Fibroblast of lung (primary cell): ENCODE measurements around the gene SYNJ1. TPM values are rescaled to one million over a fixed set of nuclear protein-coding genes. Genes with fewer than 3 reads are reported as not detected.
A peak's percentile ranks its signal among the peaks of the same experiment; 100 is the strongest.

ENCODE experiments used
- DNase-seq, 2 donors: peaks; one replicate each; pipeline versions ENCODE4 v3.0.0 to v3.0.0-alpha.2; 2010; ENCODE audit warnings: low read depth in 2 of 2
- H2AFZ ChIP-seq: 2 replicates; pipeline ENCODE4 v1.5.1; 2012; ENCODE audit warnings: low read length, control low read depth, inconsistent platforms
- H3K27ac ChIP-seq: 2 replicates; pipeline ENCODE4 v1.5.1; 2011; ENCODE audit warnings: low read length, control low read depth; ENCODE audit not compliant: insufficient read depth
- H3K27me3 ChIP-seq: 2 replicates; pipeline ENCODE4 v1.5.1; 2011; ENCODE audit warnings: mild to moderate bottlenecking, low read length; ENCODE audit not compliant: control insufficient read depth, insufficient read depth
- H3K36me3 ChIP-seq: 2 replicates; pipeline ENCODE4 v1.5.1; 2011; ENCODE audit warnings: low read length; ENCODE audit not compliant: control insufficient read depth, insufficient read depth
- H3K4me1 ChIP-seq: 2 replicates; pipeline ENCODE4 v1.5.1; 2011; ENCODE audit warnings: low read length; ENCODE audit not compliant: control insufficient read depth, insufficient read depth; ENCODE audit errors: extremely low read depth
- H3K4me2 ChIP-seq: 2 replicates; pipeline ENCODE4 v1.5.1; 2011; ENCODE audit warnings: low read length, control low read depth; ENCODE audit not compliant: insufficient read depth; ENCODE audit errors: extremely low read depth
- H3K4me3 ChIP-seq, 4 experiments: fragments of 200-600 bp in 1 of 4; sonication (generic) in 1 of 4; replicated peaks in 1 of 4; 2 replicates each; pipeline ENCODE4 v1.5.1; 2011 to 2016; ENCODE audit warnings: low read length in 4 of 4, low read depth in 3 of 4, mild to moderate bottlenecking in 3 of 4, control low read depth in 2 of 4, inconsistent platforms in 1 of 4, mixed read lengths in 1 of 4; ENCODE audit not compliant: insufficient read depth in 1 of 4; ENCODE audit errors: control extremely low read depth in 1 of 4
- H3K79me2 ChIP-seq: 2 replicates; pipeline ENCODE4 v1.5.1; 2012; ENCODE audit warnings: mild to moderate bottlenecking, low read length, inconsistent platforms; ENCODE audit not compliant: control insufficient read depth, insufficient read depth
- H3K9ac ChIP-seq: 2 replicates; pipeline ENCODE4 v1.5.1; 2011; ENCODE audit warnings: mild to moderate bottlenecking, low read length, control low read depth; ENCODE audit not compliant: insufficient read depth
- H3K9me3 ChIP-seq: 2 replicates; pipeline ENCODE4 v1.5.1; 2012; ENCODE audit warnings: low read depth, low read length; ENCODE audit not compliant: control insufficient read depth, insufficient read depth
- H4K20me1 ChIP-seq: 2 replicates; pipeline ENCODE4 v1.5.1; 2011; ENCODE audit warnings: low read length; ENCODE audit not compliant: control insufficient read depth, insufficient read depth; ENCODE audit errors: extremely low read depth
- EZH2 ChIP-seq: IDR thresholded peaks from 2 replicates; pipeline ENCODE4 v1.5.1; 2012; ENCODE audit warnings: low read length, control low read depth, mild to moderate bottlenecking; ENCODE audit errors: missing control alignments
- polyA plus RNA-seq, 2 donors: library from polyadenylated mRNA; depleted of rRNA in 1 of 2; stranded (reverse) in 1 of 2; unstranded in 1 of 2; fragments of >200 nt; gene quantifications; 2 replicates each; pipeline ENCODE4 v1.2.1, GENCODE V29; 2011 to 2012; ENCODE audit warnings: missing spikeins in 1 of 2
- total RNA-seq: library from RNA; depleted of rRNA; stranded (reverse); fragments of >200 nt; gene quantifications from 2 replicates; pipeline ENCODE4 v1.2.1, GENCODE V29; 2014
- TF ChIP-seq, protein P1 (sequence below), 2 donors: IDR thresholded peaks in 1 of 2; conservative IDR thresholded peaks in 1 of 2; 1 replicate in 1 of 2; 2 replicates in 1 of 2; pipeline ENCODE4 v1.5.1; 2011 to 2012; ENCODE audit warnings: low read length in 2 of 2, control low read depth in 1 of 2, inconsistent platforms in 1 of 2, low read depth in 1 of 2, mild to moderate bottlenecking in 1 of 2

SYNJ1 gene
- total and polyA plus RNA-seq, 2 donors (not counting 1 experiment from before 2014, with no cell fraction given): 6.1 to 10.4 TPM

DNA sequence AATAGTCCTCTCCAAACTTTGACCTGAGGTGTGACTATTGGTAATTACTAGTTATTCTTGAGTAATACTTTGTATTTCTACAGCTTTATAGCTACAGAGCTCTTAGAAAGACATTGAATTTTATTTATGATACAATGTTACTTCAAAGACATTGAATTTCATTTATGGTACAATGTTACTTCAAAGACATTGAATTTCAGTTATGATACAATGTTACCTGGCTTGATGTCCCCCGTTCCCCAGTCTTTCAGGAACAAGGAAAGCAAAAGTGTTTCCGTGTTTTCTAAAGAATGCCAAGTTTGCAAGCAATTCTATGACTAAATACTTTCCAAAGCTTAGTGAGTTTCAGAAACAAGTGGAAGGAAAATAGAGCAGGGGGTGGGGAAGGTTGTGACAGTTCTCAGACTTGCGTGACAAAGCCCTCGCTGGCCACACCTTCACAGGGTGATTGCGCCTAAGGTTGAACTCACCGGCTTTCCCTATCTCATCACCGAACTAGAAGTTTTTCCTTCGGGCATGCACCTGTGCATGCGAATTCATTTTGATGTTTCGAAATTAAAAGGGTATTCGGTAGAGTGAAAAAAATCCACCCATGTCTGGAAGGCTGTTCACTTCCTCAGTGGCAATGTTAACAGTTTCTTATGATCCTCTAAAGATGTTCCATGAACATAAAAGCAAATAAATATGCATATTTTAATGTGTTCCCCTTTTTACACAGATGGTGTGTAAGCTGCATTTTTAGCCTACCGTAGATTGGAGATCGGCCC is 44.7 kb upstream of the SYNJ1 start:
- Histone ChIP-seq H2AFZ (peak overlapping the region; percentile 84), H3K27ac (peak overlapping the region; percentile 60), H3K9ac (peak overlapping the region; percentile 32), H3K79me2 (peaks cover 38% of the 10 kb centered on the region), H3K27me3 (no peaks in the 10 kb centered on the region), H3K4me3 (peak overlapping the region; percentile 65 to 92 (median 73)), H4K20me1 (no peaks in the 10 kb centered on the region), H3K4me2 (peak overlapping the region; percentile 97), H3K36me3 (no peaks in the 10 kb centered on the region), H3K9me3 (no peaks in the 10 kb centered on the region), H3K4me1 (peaks cover 3% of the 10 kb centered on the region)
- TF ChIP-seq EZH2: no peak
- TF ChIP-seq, protein P1, sequence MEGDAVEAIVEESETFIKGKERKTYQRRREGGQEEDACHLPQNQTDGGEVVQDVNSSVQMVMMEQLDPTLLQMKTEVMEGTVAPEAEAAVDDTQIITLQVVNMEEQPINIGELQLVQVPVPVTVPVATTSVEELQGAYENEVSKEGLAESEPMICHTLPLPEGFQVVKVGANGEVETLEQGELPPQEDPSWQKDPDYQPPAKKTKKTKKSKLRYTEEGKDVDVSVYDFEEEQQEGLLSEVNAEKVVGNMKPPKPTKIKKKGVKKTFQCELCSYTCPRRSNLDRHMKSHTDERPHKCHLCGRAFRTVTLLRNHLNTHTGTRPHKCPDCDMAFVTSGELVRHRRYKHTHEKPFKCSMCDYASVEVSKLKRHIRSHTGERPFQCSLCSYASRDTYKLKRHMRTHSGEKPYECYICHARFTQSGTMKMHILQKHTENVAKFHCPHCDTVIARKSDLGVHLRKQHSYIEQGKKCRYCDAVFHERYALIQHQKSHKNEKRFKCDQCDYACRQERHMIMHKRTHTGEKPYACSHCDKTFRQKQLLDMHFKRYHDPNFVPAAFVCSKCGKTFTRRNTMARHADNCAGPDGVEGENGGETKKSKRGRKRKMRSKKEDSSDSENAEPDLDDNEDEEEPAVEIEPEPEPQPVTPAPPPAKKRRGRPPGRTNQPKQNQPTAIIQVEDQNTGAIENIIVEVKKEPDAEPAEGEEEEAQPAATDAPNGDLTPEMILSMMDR (conservative IDR thresholded peaks at IDR 0.05 in 1 of 2, IDR thresholded peaks at IDR 0.05 in 1 of 2; ENCODE audit: low read depth in 1 of 2, low read length in 2 of 2): no peak
- peak in 1 of 2 donors; percentile 53 for DNase-seq

DNA sequence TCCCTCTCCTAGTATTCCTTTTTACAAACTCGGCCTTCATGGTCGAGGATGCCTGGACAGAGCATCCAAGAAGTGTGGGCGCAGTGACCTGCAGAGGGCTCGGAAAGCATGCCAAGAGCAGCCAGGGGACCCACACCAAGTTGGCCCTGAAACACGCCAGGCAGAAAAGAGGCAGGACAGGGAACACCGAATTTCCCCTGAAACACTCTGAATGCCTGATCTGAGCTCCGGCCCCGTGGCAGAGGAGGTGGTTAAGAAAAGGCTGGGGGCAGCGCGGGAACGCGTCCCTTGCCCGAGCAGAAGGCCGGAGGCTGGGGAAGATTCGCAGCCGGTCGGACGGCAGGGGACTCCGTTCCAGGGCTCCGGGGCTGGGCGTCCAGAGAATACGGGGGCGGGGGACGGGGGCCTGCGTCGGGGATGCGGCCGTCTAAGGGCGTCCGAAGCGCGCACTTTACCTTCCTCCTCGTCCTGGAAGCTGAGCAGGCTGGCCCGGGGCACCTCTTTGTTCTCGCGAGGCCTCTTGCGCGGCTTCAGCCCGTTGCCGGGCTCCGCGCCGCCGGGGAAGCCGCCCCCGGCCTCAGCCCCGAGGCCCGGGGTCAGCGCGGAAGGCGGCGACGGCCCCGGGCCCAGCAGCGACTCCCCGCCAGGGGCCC is 43.2 kb upstream of the SYNJ1 start:
- H2AFZ ChIP-seq: peak overlapping the region; percentile 65

DNA sequence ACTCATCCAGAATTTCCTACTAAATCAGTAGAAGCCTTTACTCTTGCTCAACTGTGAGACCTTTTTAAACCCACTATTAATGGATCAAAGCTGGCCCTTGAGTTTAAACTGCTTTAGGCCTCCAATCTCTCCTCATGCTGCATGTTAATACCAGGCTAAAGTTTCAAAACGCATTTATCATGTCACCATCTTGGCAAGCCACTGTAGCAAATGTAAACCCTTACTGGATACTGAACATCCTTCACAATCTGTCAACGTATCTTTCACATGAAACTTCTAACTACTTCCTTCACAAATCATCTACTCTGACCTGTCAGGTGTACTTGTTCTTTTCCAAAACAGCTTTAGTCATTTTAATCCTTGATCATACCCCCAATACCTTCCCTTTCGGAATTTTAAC is 40.7 kb upstream of the SYNJ1 start:
- no peak overlapping the region for H3K4me2 ChIP-seq
- no peaks in the 10 kb centered on the region for H3K9me3 ChIP-seq
- no peak overlapping the region for H2AFZ ChIP-seq
- peaks cover 3% of the 10 kb centered on the region for H3K4me1 ChIP-seq
- H3K27ac ChIP-seq: no peak overlapping the region
- peak; percentile 22 to 30 for DNase-seq
- no peaks in the 10 kb centered on the region for H4K20me1 ChIP-seq
- no peak overlapping the region for H3K9ac ChIP-seq
- no peak overlapping the region for H3K4me3 ChIP-seq
- peaks cover 61% of the 10 kb centered on the region for H3K79me2 ChIP-seq
- H3K27me3 ChIP-seq: no peaks in the 10 kb centered on the region
- no peaks in the 10 kb centered on the region for H3K36me3 ChIP-seq
- no peak for TF ChIP-seq EZH2
- TF ChIP-seq, protein P1 (conservative IDR thresholded peaks at IDR 0.05 in 1 of 2, IDR thresholded peaks at IDR 0.05 in 1 of 2; ENCODE audit: low read depth in 1 of 2, low read length in 2 of 2): no peak

More for the DNA sequence above, 43.2 kb upstream of the SYNJ1 start:
- peak overlapping the region; percentile 69 to 92 (median 92) for H3K4me3 ChIP-seq
- H3K9ac ChIP-seq: peak overlapping the region; percentile 90
- no peaks in the 10 kb centered on the region for H3K36me3 ChIP-seq
- no peaks in the 10 kb centered on the region for H3K27me3 ChIP-seq
- peak; percentile 60 to 63 for DNase-seq
- H3K4me2 ChIP-seq: peak overlapping the region; percentile 92
- peak overlapping the region; percentile 72 for H3K27ac ChIP-seq
- H3K79me2 ChIP-seq: peaks cover 52% of the 10 kb centered on the region
- TF ChIP-seq EZH2: no peak
- TF ChIP-seq, protein P1 (conservative IDR thresholded peaks at IDR 0.05 in 1 of 2, IDR thresholded peaks at IDR 0.05 in 1 of 2; ENCODE audit: low read depth in 1 of 2, low read length in 2 of 2): no peak
- H4K20me1 ChIP-seq: no peaks in the 10 kb centered on the region
- peaks cover 3% of the 10 kb centered on the region for H3K4me1 ChIP-seq
- no peaks in the 10 kb centered on the region for H3K9me3 ChIP-seq
